LNCAP (cell line): ENCODE data around the gene TSPAN9.

Experiments used
- CTCF ChIP-seq: fragments of 450-650 bp; IDR thresholded peaks from 2 replicates; pipeline ENCODE4 v1.5.1; 2017; ENCODE audit warnings: mild to moderate bottlenecking

The TSPAN9 gene

GRCh38 chr12:3083241-3083920, 6.2 kb downstream of the TSPAN9 start:
- no peak for TF ChIP-seq CTCF

- no peak for TF ChIP-seq CTCF
Measured at GRCh38 chr12:3083921-3084347, 6.8 kb downstream of the TSPAN9 start.

GRCh38 chr12:3084742-3085141, 7.6 kb downstream of the TSPAN9 start:
- no peak for TF ChIP-seq CTCF

GRCh38 chr12:3085341-3086139, 8.4 kb downstream of the TSPAN9 start:
- TF ChIP-seq CTCF = no peak

- TF ChIP-seq CTCF = no peak
Measured at GRCh38 chr12:3086211-3086610, 9.0 kb downstream of the TSPAN9 start.

GRCh38 chr12:3086729-3087323, 9.6 kb downstream of the TSPAN9 start:
- TF ChIP-seq CTCF = no peak

GRCh38 chr12:3087758-3088650, 10.8 kb downstream of the TSPAN9 start:
- TF ChIP-seq CTCF = no peak
